Measurements from ENCODE around the gene DLGAP1. TPM values are rescaled to one million over a fixed set of nuclear protein-coding genes. Genes with fewer than 3 reads are reported as not detected.

Gene DLGAP1
- total RNA-seq, 1 experiment from 2014 or later: 0.39 TPM

DNA sequence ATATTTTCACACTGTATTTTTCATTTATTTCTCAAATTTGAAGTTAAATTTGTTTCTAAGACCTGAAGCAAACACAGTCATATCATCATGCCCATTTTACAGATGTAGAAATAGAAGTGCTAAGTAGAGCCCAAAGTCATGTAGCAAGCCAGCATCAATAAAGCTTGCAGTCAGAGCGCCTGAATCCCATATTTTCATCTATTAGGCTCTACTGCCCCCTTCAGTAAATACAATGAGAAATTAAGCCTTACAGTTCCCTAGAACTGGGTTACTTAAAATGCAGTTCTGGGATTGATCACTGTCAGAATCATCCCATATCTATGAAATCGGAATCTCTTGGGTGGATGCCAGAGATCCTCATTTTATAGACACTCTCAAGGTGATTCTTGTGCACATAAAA is 585.3 kb downstream of the DLGAP1 start:
- intact Hi-C loops (cut with micrococcal nuclease): loop anchor here (1.0 to 5.0 kb wide), 4 partner anchors 98 to 938 kb away; no protein-coding TSS in a partner anchor
- no peak overlapping the region for H3K9ac ChIP-seq (ENCODE audit: low read length)
- no peak overlapping the region for H3K4me2 ChIP-seq (ENCODE audit: low read length)
- H4K20me1 ChIP-seq (ENCODE audit: insufficient read depth): no peaks in the 10 kb centered on the region
- H3K4me3 ChIP-seq (replicated peaks in 1 of 2; ENCODE audit: low read depth in 1 of 2, low read length in 2 of 2): no peak overlapping the region
- no peak overlapping the region for H3K27ac ChIP-seq (ENCODE audit: low read depth, low read length)
- no peaks in the 10 kb centered on the region for H3K9me2 ChIP-seq (ENCODE audit: insufficient read depth)
- peak; percentile 38; the same call in 1 of the 2 replicates for TF ChIP-seq CBX3 (IDR thresholded peaks at IDR 0.05; ENCODE audit: low read depth)
- TF ChIP-seq, protein P1, sequence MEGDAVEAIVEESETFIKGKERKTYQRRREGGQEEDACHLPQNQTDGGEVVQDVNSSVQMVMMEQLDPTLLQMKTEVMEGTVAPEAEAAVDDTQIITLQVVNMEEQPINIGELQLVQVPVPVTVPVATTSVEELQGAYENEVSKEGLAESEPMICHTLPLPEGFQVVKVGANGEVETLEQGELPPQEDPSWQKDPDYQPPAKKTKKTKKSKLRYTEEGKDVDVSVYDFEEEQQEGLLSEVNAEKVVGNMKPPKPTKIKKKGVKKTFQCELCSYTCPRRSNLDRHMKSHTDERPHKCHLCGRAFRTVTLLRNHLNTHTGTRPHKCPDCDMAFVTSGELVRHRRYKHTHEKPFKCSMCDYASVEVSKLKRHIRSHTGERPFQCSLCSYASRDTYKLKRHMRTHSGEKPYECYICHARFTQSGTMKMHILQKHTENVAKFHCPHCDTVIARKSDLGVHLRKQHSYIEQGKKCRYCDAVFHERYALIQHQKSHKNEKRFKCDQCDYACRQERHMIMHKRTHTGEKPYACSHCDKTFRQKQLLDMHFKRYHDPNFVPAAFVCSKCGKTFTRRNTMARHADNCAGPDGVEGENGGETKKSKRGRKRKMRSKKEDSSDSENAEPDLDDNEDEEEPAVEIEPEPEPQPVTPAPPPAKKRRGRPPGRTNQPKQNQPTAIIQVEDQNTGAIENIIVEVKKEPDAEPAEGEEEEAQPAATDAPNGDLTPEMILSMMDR (IDR thresholded peaks at IDR 0.05 in 2 of 3, conservative IDR thresholded peaks at IDR 0.05 in 1 of 3; ENCODE audit: borderline replicate concordance in 1 of 3, insufficient read depth in 1 of 3, low read depth in 2 of 3, low read length in 2 of 3): peak; percentile 31 to 59 (median 51); a peak in 4 of 6 replicates
- peak; percentile 74 for TF ChIP-seq RAD21 (IDR thresholded peaks at IDR 0.05; ENCODE audit: low read depth)
- TF ChIP-seq, protein P2, sequence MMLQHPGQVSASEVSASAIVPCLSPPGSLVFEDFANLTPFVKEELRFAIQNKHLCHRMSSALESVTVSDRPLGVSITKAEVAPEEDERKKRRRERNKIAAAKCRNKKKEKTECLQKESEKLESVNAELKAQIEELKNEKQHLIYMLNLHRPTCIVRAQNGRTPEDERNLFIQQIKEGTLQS (IDR thresholded peaks at IDR 0.05): no peak
- ATAC-seq (peak; percentile 87), DNase-seq (ENCODE audit: low read depth, low spot score) (peak; percentile 40)
- ChIA-PET RAD21 (ENCODE audit: low non-redundant PET in 1 of 2, low total read pairs in 2 of 2, uncharacterized antibody in 2 of 2, unreplicated experiment in 2 of 2) (interaction anchor here (1.2 to 1.7 kb wide), 4 partner anchors 98 to 204 kb away, joined by 5 to 9 read pairs (median 6); no protein-coding TSS in a partner anchor), CTCF (interaction anchor here (0.8 to 4.0 kb wide), 22 partner anchors 11 to 922 kb away, joined by 3 to 50 read pairs (median 4); partner anchors contain the start of gene MYL12A), POLR2A (interaction anchor here (0.8 kb wide), 1 partner anchor 591 kb away, joined by 3 read pairs; no protein-coding TSS in a partner anchor)
- H2AFZ ChIP-seq (ENCODE audit: low read depth, low read length, poor library complexity, severe bottlenecking): no peak overlapping the region
- H3K79me2 ChIP-seq (ENCODE audit: insufficient read depth, low read length): no peaks in the 10 kb centered on the region
- peaks cover 42% of the 10 kb centered on the region for H3K27me3 ChIP-seq (ENCODE audit: insufficient read depth, low read length)
- no peaks in the 10 kb centered on the region for H3K36me3 ChIP-seq (ENCODE audit: control insufficient read depth in 1 of 2, insufficient read depth in 2 of 2, low read length in 2 of 2)
- no TSS peak for BruUV-seq (replicated peaks)
- H3K4me1 ChIP-seq (ENCODE audit: control insufficient read depth in 1 of 2, insufficient read depth in 2 of 2, low read length in 2 of 2): no peaks in the 10 kb centered on the region
- no peaks in the 10 kb centered on the region for H3K9me3 ChIP-seq (ENCODE audit: control insufficient read depth in 1 of 2, insufficient read depth in 1 of 2, low read depth in 1 of 2, low read length in 2 of 2)

DNA sequence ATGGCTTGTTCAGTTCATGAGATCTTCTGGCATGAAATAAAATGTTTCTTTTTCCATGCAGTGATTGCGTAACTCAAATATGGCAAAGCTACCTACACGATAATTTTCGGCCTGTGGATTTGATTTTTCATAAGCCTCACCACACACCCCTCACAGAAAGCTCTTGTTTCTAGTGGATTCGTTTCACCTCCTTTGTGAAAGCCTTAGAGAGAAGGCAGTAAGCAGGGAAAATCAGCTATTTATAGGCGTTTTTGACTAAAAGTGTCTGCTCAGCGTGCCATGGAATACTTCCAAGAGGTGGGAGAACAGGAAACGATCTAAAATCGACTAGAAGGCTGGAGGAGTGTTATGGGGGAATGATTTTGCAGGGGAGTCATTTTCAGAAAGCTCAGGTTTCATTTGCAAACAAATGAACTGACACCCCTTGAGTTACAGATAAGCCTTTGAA is 587.2 kb downstream of the DLGAP1 start:
- no peaks in the 10 kb centered on the region for H3K9me3 ChIP-seq (ENCODE audit: control insufficient read depth in 1 of 2, insufficient read depth in 1 of 2, low read depth in 1 of 2, low read length in 2 of 2)
- ATAC-seq (no peak), DNase-seq (ENCODE audit: low read depth, low spot score) (no peak)
- H3K36me3 ChIP-seq (ENCODE audit: control insufficient read depth in 1 of 2, insufficient read depth in 2 of 2, low read length in 2 of 2): no peaks in the 10 kb centered on the region
- ChIA-PET CTCF (interaction anchor here (0.8 to 4.0 kb wide), 3 partner anchors 23 to 587 kb away, joined by 3 to 50 read pairs (median 3); no protein-coding TSS in a partner anchor), POLR2A (interaction anchor here (0.8 kb wide), 1 partner anchor 96 kb away, joined by 5 read pairs; no protein-coding TSS in a partner anchor), RAD21 (ENCODE audit: low non-redundant PET in 1 of 2, low total read pairs in 2 of 2, uncharacterized antibody in 2 of 2, unreplicated experiment in 2 of 2) (no interaction called here)
- peaks cover 24% of the 10 kb centered on the region for H3K27me3 ChIP-seq (ENCODE audit: insufficient read depth, low read length)
- H4K20me1 ChIP-seq (ENCODE audit: insufficient read depth): no peaks in the 10 kb centered on the region
- H3K9me2 ChIP-seq (ENCODE audit: insufficient read depth): no peaks in the 10 kb centered on the region
- H3K4me2 ChIP-seq (ENCODE audit: low read length): no peak overlapping the region
- H3K4me3 ChIP-seq (replicated peaks in 1 of 2; ENCODE audit: low read depth in 1 of 2, low read length in 2 of 2): no peak overlapping the region
- H3K79me2 ChIP-seq (ENCODE audit: insufficient read depth, low read length): no peaks in the 10 kb centered on the region
- no peak overlapping the region for H3K9ac ChIP-seq (ENCODE audit: low read length)
- H3K27ac ChIP-seq (ENCODE audit: low read depth, low read length): no peak overlapping the region
- no peak for TF ChIP-seq YY1 (IDR thresholded peaks at IDR 0.05; ENCODE audit: extremely low read depth, insufficient replicate concordance, low read depth, low read length)
- 0 out of 2 replicates have a peak, but pooled peaks have one; percentile 5 for TF ChIP-seq CEBPB (IDR thresholded peaks at IDR 0.05; ENCODE audit: low read depth)
- no peak for TF ChIP-seq TCF7L2 (IDR thresholded peaks at IDR 0.05; ENCODE audit: borderline replicate concordance, extremely low read depth, insufficient read depth, insufficient read length)
- intact Hi-C loops (cut with micrococcal nuclease): loop anchor here (5.0 kb wide), 1 partner anchor 96 kb away; no protein-coding TSS in a partner anchor
- H2AFZ ChIP-seq (ENCODE audit: low read depth, low read length, poor library complexity, severe bottlenecking): no peak overlapping the region
- no TSS peak for BruUV-seq (replicated peaks)
- no peaks in the 10 kb centered on the region for H3K4me1 ChIP-seq (ENCODE audit: control insufficient read depth in 1 of 2, insufficient read depth in 2 of 2, low read length in 2 of 2)

All from HCT116 (cell line).